HG03045 (cell line): ENCODE data around the gene RSAD1.

Experiments used
- ATAC-seq: cut with Tn5 transposase; IDR thresholded peaks from one replicate; pipeline ENCODE4 v1.9.1; 2021; ENCODE audit warnings: mild to moderate bottlenecking, moderate library complexity; ENCODE audit not compliant: unreplicated experiment

The RSAD1 gene

DNA sequence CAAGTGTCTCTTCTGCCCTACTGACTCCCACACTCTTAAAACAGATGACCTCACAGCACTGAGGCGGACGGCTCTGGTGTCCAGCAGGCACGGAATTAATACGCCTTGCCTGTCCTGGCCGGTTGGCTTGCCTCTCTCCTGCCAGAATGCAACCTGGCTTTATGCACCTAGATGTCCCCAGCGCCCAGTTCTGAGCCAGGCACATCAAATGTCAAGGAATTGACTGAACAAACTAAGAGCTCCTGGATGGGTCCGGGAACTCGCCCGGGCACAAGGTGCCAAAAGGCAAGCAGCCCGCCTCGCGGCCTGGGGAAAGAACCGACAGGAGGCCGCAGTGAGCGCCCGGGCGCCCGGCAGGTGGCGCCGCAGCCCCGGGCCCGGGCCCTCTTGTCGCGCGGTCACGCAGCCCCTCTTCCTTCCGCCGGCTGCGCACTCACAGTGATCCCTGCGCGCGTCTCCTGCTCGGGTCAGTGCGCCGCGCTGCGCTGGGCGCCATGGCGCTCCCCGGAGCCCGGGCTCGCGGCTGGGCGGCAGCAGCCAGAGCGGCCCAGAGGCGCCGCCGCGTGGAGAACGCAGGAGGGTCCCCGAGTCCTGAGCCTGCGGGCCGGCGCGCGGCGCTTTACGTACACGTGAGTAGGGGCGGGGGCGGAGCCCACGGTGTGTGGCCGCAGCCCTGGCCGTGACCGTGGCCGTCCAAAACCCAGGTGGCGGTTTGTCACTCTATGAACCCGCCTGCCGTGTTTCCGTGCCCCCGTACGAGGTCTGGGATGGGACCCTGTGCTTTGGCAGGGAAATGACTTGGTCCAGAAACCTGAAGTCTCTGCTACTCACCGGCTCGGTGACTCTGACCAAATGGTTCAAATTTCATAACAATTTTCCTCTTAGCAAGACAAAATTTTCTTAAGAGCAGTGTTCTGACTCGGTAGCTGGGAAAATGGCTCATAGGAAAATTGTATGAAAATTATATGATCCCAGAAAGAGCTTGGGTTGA is at the start of gene RSAD1:
TSS of gene RSAD1 (plus strand) at position 470 of the 991 bp plus-strand sequence. CDS start at position 495, 25 bp downstream.
- ATAC-seq: peak; percentile 78

DNA sequence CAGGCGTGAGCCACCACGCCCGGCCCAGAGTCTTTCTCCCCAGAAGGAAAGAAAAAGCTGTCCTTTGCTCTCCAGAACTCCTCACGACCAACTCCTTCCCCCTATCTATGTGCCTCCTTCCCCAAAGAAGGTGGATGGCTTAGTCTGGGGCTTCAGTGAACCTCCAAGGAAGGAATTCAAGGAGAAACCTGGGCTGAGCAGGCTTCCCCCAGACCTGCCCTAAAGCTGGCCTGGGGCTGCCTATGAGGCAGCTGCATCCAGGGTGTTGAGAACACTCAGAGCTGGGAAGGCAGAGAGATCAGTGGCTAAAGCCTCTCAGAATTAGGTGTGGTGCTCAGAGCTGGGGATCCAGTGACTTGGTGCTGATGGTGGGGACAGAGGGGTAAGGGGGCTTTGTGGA is 48.9 kb upstream of the RSAD1 start:
- no peak for ATAC-seq

DNA sequence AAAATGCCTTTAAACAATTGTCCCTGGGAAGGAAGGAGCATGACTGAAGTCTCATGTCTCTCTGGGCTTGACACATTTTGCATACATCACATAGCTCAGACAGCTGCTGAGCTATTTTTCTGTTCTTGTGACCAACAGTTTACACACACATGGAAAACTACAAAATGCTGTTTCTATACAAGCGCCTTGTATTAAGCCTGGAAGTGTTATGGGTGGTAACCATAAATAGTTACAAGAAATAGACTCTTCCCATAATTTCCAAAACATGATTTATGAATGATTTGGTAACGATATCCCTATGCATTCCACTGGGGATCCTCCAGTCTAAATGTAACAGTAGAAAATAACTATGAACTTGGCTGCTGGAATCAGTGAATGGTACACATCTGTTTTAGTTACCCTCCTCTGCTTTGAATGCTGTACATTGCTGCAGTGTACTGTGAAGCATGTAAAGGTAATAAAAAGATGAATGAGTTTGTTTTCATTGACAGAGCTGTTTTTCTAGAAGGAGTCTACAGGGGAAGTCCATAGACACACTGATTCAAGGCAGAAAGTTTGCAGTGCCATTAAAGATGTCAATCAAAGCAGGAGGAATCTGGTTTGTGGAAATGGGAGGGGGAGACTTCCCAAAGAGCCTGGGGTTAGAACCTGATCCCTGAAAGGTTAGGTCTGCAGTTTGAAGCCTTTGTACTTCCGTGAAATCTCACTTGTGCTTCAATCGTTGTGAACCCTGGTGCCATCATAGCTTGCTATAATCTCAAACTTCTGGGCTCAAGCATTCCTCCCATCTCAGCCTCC is 47.6 kb upstream of the RSAD1 start:
- ATAC-seq: no peak

DNA sequence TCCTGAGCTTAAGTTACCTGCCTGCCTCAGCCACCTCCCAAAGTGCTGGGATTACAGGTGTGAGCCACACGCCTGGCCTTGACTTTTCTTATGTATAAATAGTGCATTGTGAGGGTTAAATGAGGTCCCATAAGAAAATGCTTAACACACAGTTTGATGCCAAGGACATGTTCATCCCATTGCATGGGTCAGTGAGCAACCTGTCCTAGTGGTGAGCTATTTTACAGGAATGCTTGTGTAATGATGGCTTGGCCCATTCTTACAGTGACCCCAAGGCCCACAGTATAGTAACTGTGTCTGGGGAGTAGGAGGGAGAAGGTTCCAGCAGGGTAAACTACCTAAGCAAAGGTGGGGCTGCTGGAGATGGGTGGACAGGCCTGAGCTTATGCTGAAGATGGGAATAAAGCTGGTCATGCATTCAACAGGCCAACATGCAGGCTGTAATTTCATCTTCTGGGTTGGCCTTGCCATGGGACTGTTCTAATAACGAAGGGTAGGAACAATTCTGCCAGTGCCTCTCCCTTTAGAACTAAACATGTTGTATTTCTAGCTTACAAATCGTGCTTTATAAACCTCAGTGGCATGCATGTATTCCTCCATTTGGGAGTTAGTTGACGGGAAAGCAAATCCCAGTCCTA is 46.4 kb upstream of the RSAD1 start:
- ATAC-seq: no peak

DNA sequence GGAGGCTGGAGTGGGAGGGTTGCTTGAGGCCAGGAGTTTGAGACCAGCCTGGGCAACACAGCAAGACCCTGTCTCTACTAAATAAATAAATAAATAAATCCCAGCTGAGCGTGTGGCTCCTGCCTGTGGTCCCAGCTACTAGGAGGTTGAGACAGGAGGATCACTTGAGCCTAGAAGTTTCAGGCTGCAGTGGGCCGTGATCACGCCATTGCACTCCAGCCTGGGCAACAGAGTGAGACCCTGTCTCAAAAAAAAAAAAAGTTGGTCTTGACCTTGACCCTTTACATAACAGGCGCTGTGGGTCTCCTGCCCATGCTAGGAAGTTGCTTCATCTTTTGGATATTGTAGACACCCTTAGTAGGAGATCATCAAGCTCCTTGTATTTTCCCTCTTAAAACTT is 41.3 kb upstream of the RSAD1 start:
- ATAC-seq: no peak

DNA sequence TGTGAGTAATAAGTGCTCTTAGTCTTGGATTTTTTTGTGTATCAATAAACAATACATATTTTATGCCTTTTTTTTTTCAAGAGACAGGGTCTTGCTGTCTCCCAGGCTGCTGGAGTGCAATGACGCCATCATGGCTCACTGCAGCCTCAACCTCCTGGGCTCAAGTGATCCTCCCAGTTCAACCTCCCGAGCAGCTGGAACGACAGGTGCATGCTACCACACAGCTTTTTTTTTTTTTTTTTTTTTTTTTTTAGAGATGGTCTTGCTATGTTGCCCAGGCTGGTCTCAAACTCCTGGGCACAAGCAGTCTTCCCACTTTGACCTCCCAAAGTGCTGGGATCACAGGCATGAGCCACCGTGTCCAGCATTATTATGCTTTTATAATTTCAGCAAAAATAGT is 39.7 kb upstream of the RSAD1 start:
- ATAC-seq: no peak

DNA sequence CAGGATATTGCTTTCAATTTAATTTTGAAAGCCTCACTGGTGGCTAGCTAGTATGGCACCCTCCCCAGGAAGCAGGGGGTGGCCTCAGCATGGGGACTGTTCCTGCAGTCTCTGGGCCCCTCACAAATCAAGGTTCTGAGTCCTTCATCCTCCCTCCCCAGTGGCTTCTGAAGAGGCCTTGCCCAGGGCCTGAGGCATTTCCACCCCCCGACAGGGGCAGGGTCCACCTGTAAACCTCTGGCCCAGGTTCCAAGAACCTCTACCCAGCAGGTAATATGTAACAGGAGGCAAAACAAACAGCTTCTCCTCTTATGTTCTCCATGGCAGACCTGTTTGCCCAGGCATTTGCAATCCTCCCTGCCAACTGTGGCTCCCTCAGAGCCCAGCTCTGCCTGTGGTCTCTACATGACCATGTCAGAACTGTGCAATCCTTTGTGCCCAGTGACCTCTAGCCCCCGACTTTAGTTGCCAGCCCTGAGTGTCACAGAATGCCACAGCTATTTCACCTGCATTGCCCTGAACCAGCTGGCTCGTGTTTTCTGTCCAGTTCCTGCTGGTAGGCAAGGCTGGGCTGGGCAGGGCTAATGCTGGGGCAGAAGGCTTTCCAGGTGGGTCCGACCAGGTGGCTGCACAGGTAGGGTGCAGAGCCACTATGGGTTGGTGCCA is 38.4 kb upstream of the RSAD1 start:
- no peak for ATAC-seq

DNA sequence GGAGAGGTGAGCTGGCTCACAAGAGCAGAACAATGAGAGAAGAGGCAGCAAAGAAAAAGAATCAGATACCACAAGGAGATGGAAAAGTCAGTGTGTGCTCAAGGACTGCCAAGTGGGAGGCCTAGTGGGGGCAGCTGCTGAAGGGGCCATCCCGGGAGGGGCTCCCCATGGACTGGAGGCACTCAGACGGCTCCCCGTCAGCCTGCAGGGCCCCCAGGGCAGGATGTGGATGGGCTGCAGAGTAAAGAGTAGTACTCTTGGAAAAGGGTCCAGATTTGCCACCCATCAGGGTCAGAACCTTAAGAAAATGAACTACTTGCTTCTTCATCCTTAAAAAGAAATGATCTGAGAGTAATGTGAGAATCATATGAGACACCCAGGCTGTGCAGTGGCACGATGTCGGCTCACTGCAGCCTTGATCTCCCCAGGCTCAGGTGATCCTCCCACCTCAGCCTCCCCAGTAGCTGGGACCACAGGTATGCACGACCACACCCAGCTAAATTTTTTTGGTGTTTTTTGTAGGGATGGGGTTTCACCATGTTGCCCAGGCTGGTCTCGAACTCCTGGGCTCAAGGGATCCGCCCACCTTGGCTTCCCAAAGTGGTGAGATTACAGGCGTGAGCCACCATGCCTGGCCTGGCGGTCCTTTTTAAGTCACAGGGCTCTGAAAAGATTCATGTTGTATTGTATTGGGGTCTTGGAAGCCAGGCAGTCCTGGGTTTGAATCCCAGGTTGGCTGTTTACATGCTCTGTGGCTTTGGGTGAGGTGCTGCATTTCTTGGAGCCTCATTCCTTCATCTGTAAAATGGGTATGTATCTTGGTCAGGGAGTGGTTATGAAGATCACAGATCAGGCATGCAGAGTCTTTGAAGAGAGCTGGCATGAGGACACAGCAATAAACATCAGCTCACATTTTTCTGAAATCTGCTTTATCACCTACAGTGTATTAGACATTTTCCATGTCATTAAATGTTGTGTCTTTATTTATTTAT is 37.5 kb upstream of the RSAD1 start:
- no peak for ATAC-seq

DNA sequence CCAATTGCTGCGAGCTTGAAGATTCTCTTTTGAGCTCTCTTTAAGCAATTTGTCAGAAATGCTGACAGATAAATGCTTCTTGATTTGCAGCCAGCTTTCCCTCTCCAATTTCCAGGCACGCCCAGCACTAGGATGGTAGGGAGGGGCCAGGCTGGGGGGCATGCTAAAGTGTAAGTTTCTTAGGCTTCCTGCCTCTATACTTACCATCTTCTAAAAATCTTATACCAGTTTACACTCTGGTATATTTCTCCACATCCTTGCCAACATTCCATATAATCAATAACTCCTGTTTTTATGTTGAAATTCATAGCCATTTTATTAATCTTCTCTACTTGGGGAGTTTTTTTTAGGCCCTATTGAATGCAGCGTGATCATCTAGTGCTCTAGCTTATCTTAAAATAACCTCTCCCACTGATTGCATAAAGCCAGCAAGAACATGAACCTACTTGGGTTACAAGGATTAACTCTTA is 35.1 kb upstream of the RSAD1 start:
- no peak for ATAC-seq

DNA sequence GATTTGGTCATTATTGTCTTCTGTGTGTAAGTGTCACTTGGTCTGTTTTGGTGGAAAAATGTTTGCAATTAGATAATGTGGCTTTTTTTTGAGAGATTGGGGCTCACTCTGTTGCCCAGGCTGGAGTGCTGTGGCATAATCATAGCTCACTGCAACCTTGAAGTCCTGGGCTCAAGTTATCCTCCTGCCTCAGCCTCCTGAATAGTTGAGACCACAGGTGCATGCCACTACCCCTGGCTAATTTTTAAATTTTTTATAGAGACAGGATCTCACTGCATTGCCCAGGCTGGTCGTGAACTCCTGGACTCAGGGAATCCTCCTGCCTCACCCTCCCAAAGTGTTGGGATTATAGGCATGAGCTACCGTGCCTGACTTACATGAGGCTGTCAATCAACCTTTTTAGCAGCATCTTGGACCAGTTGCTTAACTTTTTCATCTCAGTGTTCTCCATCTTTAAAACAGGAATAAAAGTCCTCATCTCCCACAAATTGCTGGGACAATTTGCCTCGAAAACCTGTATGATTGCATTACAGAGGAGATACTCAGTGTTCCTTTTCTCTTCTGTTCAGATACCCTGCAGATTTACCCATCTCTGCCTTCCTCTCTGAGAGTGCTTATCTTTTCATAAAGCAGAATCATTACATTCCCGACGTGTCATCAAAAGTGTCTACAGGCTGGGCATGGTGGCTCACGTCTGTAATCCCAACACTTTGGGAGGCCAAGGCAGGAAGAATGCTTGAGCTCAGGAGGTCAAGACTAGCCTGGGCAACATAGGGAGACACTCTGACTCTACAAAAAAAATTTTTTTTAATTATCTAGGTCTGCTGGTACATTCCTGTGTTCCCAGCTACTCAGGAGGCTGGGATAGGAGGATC is 33.6 kb upstream of the RSAD1 start:
- ATAC-seq: no peak

DNA sequence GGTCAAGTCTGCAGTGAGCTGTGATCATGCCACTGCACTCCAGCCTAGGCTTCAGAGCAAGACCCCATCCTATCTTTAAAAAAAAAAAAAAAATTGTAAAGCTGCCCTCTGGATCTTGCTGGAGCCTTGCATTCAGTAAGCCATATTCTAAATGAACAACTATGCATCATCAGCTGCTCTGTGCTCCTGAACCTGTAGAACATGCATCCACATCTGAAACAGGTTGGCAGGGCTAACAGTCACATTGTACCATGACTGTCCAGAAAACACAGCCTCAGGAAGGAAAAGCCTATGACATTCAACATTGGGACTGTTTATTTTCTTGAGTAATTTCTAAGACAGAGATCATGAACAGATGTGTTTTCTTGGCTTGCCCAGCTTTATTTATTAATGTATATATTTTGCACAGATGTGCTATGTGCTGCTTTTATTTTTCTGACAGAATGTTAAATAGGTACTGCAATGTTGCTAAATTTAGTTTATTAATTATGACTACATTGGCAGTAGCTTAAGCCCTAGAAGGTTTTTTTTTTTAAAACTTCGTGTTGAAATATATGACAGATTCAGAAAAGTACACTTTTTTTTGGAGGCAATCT is 32.8 kb upstream of the RSAD1 start:
- no peak for ATAC-seq

DNA sequence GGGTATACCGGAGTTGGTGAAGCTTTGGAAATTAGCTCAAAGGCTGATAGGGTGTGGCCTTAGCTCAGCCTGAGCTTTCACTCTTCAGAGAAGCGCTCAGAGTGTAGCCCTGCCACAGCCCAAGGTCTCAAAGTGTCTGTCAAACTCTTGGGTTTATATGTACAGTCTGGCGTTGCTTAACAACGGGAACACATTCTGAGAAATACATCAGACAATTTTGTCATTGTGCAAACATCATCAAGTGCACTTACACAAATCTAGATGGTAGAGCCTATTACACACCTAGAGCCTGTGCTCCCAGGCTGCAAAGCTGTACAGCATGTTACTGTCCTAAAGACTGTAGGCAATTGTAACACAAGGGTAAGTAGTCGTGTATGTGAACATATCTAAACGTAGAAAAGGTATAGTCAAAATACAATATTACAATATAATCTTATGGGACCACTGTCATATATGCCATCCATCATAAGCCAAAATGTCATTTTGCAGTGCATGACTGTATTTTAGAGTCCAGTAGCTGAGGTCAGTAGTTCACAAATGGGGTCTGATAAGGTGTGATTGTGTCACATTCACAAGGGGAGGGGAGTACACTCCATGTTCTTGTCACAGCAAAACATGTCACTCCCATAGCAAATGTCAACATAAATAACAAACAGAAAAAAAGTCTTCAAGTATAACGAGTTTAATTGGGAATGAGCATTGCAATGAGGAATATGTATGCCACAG is 30.6 kb upstream of the RSAD1 start:
- ATAC-seq: no peak

DNA sequence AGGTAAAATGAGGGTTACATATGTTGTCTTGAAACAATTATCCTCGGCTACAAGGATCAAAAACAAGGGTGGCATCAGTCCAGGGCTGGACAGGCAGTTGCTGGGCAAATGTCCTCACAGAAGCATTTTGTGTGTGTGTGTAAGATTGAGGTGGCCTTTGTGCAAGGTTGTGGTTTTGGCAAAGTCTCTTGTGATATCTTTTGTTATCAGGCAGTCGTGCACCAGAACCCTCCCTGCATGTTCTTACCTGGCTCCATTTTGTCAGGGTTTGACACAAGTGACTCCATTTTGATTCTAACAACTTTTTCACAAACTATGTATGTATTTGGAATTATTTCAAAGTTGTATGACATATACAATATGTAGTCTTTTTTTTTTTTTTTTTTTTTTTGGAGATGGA is 30.0 kb upstream of the RSAD1 start:
- ATAC-seq: no peak

DNA sequence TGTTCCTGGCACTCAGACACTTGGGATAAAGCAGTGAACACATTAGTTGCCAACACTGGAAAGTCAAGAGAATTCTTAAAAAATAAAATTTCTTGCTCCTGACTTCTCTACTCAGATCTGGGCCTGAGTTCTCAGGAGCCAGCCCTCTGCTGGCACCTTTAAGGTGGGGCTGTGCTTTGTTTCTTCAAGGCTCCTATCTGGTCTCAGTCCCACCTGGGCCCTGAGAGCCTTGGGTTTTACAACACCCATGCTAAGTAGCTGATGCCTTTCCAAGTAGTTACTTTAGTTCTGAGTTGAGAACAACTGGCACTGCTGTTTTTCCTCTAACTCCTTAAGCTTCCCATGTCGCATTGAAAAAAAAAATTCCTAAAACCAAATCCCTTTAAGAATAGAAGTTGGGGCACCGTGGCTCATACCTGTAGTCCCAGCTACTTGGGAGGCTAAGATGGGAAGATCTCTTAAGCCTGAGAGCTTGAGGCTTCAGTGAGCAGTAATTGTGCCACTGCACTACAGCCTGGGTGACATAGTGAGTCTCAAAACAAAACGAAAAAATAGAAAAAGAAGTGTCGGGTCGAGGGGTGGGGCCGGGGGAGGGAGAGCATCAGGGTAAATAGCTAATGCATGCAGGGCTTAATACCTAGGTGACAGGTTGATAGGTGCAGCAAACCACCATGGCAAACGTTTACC is 26.6 kb upstream of the RSAD1 start:
- no peak for ATAC-seq

DNA sequence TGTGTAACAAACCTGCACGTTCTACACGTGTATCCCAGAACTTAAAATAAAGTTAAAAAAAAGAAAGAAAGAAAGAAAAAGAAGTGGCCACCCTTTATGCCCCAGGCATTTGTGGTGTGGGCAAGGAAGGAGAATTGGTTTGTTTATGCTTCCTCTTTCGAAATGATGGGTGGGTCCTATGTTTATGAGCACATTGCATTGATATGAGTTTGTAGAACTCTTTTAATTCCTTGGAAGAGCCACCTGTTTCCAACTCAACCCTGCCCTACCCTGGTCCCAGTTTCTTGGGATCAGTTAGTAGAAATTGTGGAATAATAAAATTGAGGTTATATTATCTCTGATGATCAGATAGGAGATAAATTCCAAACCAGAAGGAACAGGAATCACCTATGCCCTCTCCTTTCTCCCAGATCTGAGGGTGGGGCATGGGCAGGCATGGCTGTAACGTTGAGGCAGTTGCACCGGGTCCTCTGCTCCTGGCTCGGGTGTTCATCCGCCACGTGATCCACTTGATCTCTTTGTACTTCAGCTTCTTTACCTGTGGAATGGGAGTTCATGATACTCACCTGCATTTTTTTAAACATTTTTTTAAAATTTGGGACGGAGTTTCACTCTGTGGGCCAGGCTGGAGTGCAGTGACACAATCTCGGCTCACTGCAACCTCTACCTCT is 25.9 kb upstream of the RSAD1 start:
- no peak for ATAC-seq

DNA sequence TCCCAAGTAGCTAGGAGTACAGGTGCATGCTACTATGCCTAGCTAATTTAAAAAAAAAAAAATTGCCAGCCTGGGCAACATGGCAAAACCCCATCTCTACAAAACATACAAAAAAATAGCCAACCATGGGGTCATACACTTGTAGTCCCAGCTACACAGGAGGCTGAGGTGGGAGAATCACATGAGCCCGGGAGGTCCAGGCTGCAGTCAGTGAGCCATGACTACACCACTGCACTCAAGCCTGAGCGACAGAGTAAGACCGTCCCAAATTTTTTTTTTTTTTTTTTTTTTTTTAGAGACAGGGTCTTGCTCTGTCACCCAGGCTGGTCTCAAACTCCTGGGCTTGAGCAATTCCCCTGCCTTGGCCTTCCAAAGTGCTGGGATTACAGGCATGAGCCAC is 24.8 kb upstream of the RSAD1 start:
- ATAC-seq: no peak
